ENCODE results near the gene ZNF831.
A peak's percentile ranks its signal among the peaks of the same experiment; 100 is the strongest.

ZNF831 gene

DNA sequence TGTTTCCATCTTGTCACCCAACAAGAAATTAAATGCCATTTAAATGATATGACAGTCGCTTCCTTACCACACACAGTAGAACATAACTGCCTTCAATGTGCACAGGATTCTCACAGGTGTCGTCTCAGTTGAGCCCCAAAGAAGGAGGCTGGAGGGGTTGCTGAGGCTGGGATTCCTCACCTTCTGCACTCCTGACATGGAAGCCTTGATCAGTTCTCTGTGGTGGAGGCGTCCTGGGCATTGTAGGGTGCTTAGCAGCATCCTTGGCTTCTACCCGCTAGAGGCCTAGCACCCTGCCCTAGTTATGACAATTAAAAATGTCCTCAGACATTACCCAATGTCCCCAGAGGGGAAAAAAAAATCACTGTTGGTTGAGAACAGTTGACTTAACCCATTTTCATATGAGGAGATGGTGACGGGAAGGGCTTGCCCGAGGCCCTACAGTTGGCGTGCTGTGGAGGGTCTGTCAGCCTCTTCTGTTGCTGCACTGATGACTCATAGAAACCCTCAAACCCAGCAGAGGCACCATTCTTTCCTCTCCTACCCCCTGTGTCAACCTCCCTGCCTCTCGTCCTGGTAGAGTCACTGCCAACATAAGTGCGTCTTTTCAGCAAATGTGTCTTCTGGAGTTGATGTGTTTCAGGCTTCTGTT, 19.3 kb upstream of the ZNF831 start:
- H3K27me3 ChIP-seq (ENCODE audit: insufficient read depth, poor library complexity, severe bottlenecking) = peaks cover 38% of the 10 kb centered on the region
- H3K27ac ChIP-seq (ENCODE audit: poor library complexity, severe bottlenecking) = no peak overlapping the region
- H3K36me3 ChIP-seq (ENCODE audit: low read depth) = no peaks in the 10 kb centered on the region
- H3K9me3 ChIP-seq (ENCODE audit: severe bottlenecking) = no peaks in the 10 kb centered on the region
- H3K4me3 ChIP-seq (ENCODE audit: severe bottlenecking) = no peak overlapping the region
- DNase-seq (ENCODE audit: low spot score) (no peak), ATAC-seq (ENCODE audit: low read depth) (no peak)
- TF ChIP-seq CTCF (IDR thresholded peaks at IDR 0.05; ENCODE audit: poor library complexity, severe bottlenecking) = no peak
- no peaks in the 10 kb centered on the region for H3K4me1 ChIP-seq (ENCODE audit: insufficient read depth, poor library complexity, severe bottlenecking)

DNA sequence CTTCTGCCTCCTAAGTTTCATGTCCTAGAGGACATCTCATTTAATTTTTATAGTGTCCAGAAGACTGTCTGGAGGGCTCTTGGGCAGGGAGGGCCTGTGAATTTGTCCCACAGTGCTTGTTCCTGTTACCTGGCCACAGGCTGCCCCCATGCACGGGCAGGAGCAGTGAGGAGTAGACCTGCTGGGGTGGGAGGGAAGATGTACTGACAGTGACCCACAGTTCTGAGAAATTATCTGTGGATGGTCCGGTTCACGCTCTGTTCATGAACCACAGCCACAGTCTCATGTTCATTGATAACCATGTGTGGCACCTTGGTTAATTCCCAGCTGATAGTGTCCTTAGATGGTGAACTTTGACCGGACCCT, 18.8 kb upstream of the ZNF831 start:
- Histone ChIP-seq H3K27ac (ENCODE audit: poor library complexity, severe bottlenecking) (no peak overlapping the region), H3K36me3 (ENCODE audit: low read depth) (no peaks in the 10 kb centered on the region), H3K27me3 (ENCODE audit: insufficient read depth, poor library complexity, severe bottlenecking) (peaks cover 43% of the 10 kb centered on the region), H3K9me3 (ENCODE audit: severe bottlenecking) (no peaks in the 10 kb centered on the region), H3K4me1 (ENCODE audit: insufficient read depth, poor library complexity, severe bottlenecking) (no peaks in the 10 kb centered on the region), H3K4me3 (ENCODE audit: severe bottlenecking) (no peak overlapping the region)
- peak; percentile 56 for DNase-seq (ENCODE audit: low spot score)
- no peak for TF ChIP-seq CTCF (IDR thresholded peaks at IDR 0.05; ENCODE audit: poor library complexity, severe bottlenecking)
- ATAC-seq (ENCODE audit: low read depth) = no peak

DNA sequence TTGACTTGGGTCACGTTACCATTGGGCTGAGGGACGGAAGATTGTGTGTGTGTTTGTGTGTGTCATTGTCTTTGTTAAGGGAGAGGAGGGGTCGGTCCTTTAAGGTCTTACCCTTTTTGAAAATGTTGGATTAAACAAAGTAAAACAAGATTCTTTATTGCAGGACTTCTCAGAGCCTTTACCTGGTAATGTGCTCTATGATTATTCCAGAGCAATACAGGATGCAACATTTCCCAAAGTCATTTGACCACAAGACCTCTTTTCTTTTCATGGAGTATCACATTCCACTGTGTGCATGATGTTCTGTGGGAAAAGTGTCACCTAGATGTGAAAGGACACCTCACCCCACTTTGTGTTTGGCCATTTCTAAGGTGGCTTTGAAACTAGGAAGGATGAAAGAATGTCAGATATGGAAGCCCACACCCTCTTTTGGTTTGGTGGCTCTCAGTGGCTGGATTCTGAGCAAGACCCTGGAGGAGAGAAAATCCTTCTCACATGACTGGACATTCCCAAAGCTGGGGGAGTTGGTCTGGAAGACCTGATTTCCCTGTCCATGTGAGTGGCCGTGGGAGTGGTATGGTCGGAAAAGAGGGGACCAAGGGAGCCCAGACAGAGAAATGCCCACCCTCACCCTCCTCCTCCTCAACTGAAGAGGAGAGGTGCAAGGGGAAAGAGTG, 18.2 kb upstream of the ZNF831 start:
- Histone ChIP-seq H3K27me3 (ENCODE audit: insufficient read depth, poor library complexity, severe bottlenecking) (peaks cover 49% of the 10 kb centered on the region), H3K27ac (ENCODE audit: poor library complexity, severe bottlenecking) (no peak overlapping the region), H3K4me1 (ENCODE audit: insufficient read depth, poor library complexity, severe bottlenecking) (no peaks in the 10 kb centered on the region), H3K36me3 (ENCODE audit: low read depth) (no peaks in the 10 kb centered on the region), H3K4me3 (ENCODE audit: severe bottlenecking) (no peak overlapping the region), H3K9me3 (ENCODE audit: severe bottlenecking) (no peaks in the 10 kb centered on the region)
- peak; percentile 45 for DNase-seq (ENCODE audit: low spot score)
- no peak for ATAC-seq (ENCODE audit: low read depth)
- no peak for TF ChIP-seq CTCF (IDR thresholded peaks at IDR 0.05; ENCODE audit: poor library complexity, severe bottlenecking)

GRCh38 chr20:59145924-59146779, 17.5 kb upstream of the ZNF831 start:
- Histone ChIP-seq H3K27ac (ENCODE audit: poor library complexity, severe bottlenecking) (no peak overlapping the region), H3K4me3 (ENCODE audit: severe bottlenecking) (no peak overlapping the region), H3K36me3 (ENCODE audit: low read depth) (no peaks in the 10 kb centered on the region), H3K4me1 (ENCODE audit: insufficient read depth, poor library complexity, severe bottlenecking) (no peaks in the 10 kb centered on the region), H3K9me3 (ENCODE audit: severe bottlenecking) (no peaks in the 10 kb centered on the region), H3K27me3 (ENCODE audit: insufficient read depth, poor library complexity, severe bottlenecking) (peaks cover 57% of the 10 kb centered on the region)
- DNase-seq (ENCODE audit: low spot score) (peak; percentile 72), ATAC-seq (ENCODE audit: low read depth) (no peak)
- TF ChIP-seq CTCF (IDR thresholded peaks at IDR 0.05; ENCODE audit: poor library complexity, severe bottlenecking) = no peak
